Osteocyte (in vitro differentiated cells): ENCODE results near the gene RELCH. TPM values are rescaled to one million over a fixed set of nuclear protein-coding genes. Genes with fewer than 3 reads are reported as not detected.

ENCODE experiments used
- DNase-seq: peaks from one replicate; pipeline ENCODE4 v3.0.0; 2021; ENCODE audit warnings: mixed read lengths; ENCODE audit not compliant: unreplicated experiment; ENCODE audit errors: extremely low spot score
- H3K27ac Mint-ChIP-seq: one replicate; pipeline ENCODE4 v1.8.0; 2021; ENCODE audit warnings: mild to moderate bottlenecking, mixed read lengths; ENCODE audit not compliant: unreplicated experiment
- H3K27me3 Mint-ChIP-seq: one replicate; pipeline ENCODE4 v1.8.0; 2021; ENCODE audit warnings: mixed read lengths; ENCODE audit not compliant: unreplicated experiment
- H3K36me3 Mint-ChIP-seq: one replicate; pipeline ENCODE4 v1.8.0; 2021; ENCODE audit warnings: mixed read lengths; ENCODE audit not compliant: unreplicated experiment
- H3K4me1 Mint-ChIP-seq: one replicate; pipeline ENCODE4 v1.8.0; 2021; ENCODE audit warnings: mixed read lengths; ENCODE audit not compliant: unreplicated experiment
- H3K4me3 Mint-ChIP-seq: one replicate; pipeline ENCODE4 v1.8.0; 2021; ENCODE audit warnings: mild to moderate bottlenecking, moderate library complexity, mixed read lengths; ENCODE audit not compliant: unreplicated experiment
- H3K9me3 Mint-ChIP-seq: one replicate; pipeline ENCODE4 v1.8.0; 2021; ENCODE audit warnings: mixed read lengths; ENCODE audit not compliant: unreplicated experiment
- total RNA-seq: library from RNA; stranded (reverse); gene quantifications from 2 replicates; pipeline ENCODE4 v1.2.1, GENCODE V29; 2021
- TF ChIP-seq, protein P1 (sequence below): fragments of 200-600 bp; sonication (generic); IDR thresholded peaks from 2 replicates; pipeline ENCODE4 v1.5.0; 2021; ENCODE audit warnings: antibody characterized with exemption, mild to moderate bottlenecking, moderate library complexity

The RELCH gene
- total RNA-seq, 1 donor from 2014 or later, result 22.0 TPM

DNA sequence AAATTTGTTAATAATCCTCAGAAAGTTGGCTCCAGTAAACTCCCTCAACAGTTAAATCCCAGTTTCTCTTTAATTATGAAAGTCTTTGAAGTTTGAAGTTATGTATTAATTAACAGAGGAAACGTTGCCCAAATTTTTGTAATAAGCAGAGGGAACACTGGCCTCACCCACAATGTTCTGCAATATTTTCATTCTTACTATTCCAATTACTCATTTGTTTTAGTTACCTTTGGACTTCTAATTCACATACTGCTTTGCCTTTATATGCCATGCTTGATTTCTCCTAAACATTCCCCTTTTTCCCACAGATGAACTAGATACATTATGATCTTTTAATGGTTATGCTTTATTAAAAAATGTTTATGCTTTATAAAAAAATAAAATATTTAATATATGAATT is 61.3 kb downstream of the RELCH start:
- H3K27ac Mint-ChIP-seq, result no peak overlapping the region
- H3K36me3 Mint-ChIP-seq, result peaks cover 9% of the 10 kb centered on the region
- H3K27me3 Mint-ChIP-seq, result no peaks in the 10 kb centered on the region
- no peak overlapping the region for H3K4me3 Mint-ChIP-seq
- no peak for DNase-seq
- H3K9me3 Mint-ChIP-seq, result no peaks in the 10 kb centered on the region
- H3K4me1 Mint-ChIP-seq, result no peaks in the 10 kb centered on the region
- TF ChIP-seq, protein P1, sequence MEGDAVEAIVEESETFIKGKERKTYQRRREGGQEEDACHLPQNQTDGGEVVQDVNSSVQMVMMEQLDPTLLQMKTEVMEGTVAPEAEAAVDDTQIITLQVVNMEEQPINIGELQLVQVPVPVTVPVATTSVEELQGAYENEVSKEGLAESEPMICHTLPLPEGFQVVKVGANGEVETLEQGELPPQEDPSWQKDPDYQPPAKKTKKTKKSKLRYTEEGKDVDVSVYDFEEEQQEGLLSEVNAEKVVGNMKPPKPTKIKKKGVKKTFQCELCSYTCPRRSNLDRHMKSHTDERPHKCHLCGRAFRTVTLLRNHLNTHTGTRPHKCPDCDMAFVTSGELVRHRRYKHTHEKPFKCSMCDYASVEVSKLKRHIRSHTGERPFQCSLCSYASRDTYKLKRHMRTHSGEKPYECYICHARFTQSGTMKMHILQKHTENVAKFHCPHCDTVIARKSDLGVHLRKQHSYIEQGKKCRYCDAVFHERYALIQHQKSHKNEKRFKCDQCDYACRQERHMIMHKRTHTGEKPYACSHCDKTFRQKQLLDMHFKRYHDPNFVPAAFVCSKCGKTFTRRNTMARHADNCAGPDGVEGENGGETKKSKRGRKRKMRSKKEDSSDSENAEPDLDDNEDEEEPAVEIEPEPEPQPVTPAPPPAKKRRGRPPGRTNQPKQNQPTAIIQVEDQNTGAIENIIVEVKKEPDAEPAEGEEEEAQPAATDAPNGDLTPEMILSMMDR, result no peak

DNA sequence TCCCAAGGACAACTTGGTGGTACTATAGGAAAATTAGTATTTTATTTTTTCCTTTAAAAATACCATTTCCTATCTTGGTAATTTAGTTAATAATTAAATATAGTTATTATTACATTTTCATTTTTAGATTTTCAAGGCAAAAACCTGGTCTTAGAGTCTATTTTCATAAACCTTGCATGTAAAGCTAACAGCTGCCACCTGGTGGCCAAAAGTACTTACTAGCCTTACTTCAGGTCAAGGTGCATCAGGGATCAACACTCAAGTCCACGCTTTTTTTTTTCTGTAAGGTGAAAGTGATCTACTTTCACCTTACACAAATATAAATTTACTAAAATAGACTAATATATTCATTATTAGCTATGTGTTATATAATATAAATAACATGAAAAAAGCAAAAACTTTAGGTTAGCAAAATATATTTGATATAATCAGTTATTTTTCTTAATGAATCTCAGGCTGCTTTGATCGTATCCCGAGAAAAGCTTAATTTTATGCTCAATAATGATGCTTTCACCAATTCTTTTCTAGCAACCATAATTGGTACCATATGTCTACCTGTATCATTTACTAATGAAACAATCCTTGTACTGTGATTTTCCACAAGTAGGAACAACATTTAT is 62.5 kb downstream of the RELCH start:
- H3K4me1 Mint-ChIP-seq, result no peaks in the 10 kb centered on the region
- H3K4me3 Mint-ChIP-seq, result no peak overlapping the region
- TF ChIP-seq, protein P1, result peak; percentile 90
- no peaks in the 10 kb centered on the region for H3K9me3 Mint-ChIP-seq
- no peak overlapping the region for H3K27ac Mint-ChIP-seq
- peaks cover 8% of the 10 kb centered on the region for H3K36me3 Mint-ChIP-seq
- peak; percentile 86 for DNase-seq
- H3K27me3 Mint-ChIP-seq, result no peaks in the 10 kb centered on the region

DNA sequence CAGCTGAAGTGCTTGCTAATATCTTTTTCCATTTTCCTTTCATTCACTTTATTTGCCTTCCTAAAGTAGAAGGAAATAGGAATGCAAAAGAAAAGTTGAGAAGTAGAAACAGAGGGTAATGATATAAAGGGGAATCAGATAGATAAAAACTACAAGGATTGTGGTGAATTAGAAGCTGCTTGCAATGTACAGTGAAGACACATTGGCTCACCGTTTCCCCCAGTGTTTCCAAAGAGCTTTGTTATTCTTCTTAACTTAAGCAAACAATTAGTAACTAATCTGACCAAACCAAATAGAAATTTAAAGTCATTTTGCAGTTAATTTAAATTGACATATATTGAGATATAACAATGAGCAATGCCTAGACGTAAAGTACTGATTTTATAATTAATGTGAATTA is 63.4 kb downstream of the RELCH start:
- H3K4me1 Mint-ChIP-seq, result no peaks in the 10 kb centered on the region
- TF ChIP-seq, protein P1, result no peak
- no peaks in the 10 kb centered on the region for H3K27me3 Mint-ChIP-seq
- H3K4me3 Mint-ChIP-seq, result no peak overlapping the region
- no peak for DNase-seq
- no peaks in the 10 kb centered on the region for H3K9me3 Mint-ChIP-seq
- no peak overlapping the region for H3K27ac Mint-ChIP-seq
- peaks cover 9% of the 10 kb centered on the region for H3K36me3 Mint-ChIP-seq

DNA sequence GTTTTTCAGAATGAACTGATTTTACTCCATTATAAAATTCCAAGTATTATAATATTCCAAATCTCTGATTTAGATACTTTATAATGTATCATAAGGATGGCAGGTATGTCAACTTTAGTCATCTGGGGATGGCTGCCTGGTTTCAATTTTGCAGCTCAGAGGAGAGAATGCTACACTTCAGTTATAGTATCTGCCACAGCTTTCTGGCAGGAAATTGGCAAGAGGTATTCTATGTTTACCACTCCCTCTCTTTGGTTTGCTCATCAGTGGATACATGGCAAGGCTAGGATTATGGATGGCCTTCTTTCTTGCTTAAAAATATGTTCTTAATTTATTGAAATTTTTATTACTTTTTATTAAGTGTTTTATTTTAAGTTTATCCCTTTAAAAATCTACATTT is 71.0 kb downstream of the RELCH start:
- DNase-seq, result no peak
- Mint-ChIP-seq H3K4me3 (no peak overlapping the region), H3K9me3 (no peaks in the 10 kb centered on the region), H3K27me3 (no peaks in the 10 kb centered on the region), H3K27ac (no peak overlapping the region), H3K36me3 (peaks cover 48% of the 10 kb centered on the region), H3K4me1 (no peaks in the 10 kb centered on the region)
- TF ChIP-seq, protein P1, result no peak

DNA sequence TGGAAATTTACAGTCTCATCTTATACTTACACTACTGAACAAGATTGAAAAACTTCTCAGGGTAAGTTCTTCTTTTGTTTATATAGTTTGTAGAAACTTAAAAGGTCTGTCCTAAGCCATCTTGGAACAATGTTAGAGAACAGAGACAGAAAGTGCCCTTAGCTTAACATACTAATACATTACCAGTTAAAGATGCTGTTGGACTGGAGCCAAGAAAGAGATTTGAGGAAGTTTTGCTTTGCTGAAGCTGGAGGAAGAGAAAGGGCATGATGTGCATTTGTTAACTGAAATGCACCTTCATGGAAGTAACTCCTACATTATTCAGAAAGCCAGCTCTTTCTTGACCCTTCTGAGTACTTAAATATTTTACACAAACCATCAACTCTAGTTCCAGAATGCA is 71.6 kb downstream of the RELCH start:
- H3K9me3 Mint-ChIP-seq, result no peaks in the 10 kb centered on the region
- no peak overlapping the region for H3K4me3 Mint-ChIP-seq
- no peak overlapping the region for H3K27ac Mint-ChIP-seq
- H3K4me1 Mint-ChIP-seq, result no peaks in the 10 kb centered on the region
- no peak for DNase-seq
- no peaks in the 10 kb centered on the region for H3K27me3 Mint-ChIP-seq
- TF ChIP-seq, protein P1, result no peak
- H3K36me3 Mint-ChIP-seq, result peaks cover 49% of the 10 kb centered on the region
